CD4-positive, alpha-beta T cell (primary cell): Measurements from ENCODE around the gene CATSPER1. TPM values are rescaled to one million over a fixed set of nuclear protein-coding genes. Genes with fewer than 3 reads are reported as not detected.
A peak's percentile ranks its signal among the peaks of the same experiment; 100 is the strongest.

Experiments
- ATAC-seq: fragments of 200-7000 bp; cut with Tn5 transposase; one replicate; pipeline ENCODE4 v1.10.0; 2022; ENCODE audit warnings: mild to moderate bottlenecking; ENCODE audit not compliant: poor library complexity
- CTCF ChIA-PET: fragments of 350-600 bp; sonication (Branson Sonifier 250); formaldehyde crosslinking; loops from one replicate; lab custom pipeline; 2021; ENCODE audit warnings: antibody characterized with exemption, inconsistent platforms; lab: Charles Lee
- POLR2A ChIA-PET: fragments of 350-600 bp; sonication (Branson Sonifier 250); formaldehyde crosslinking; loops from one replicate; lab custom pipeline; 2021; ENCODE audit warnings: antibody characterized with exemption, inconsistent platforms; lab: Charles Lee
- DNase-seq, 14 experiments: peaks; one replicate each; pipeline ENCODE4 v3.0.0-alpha.2; 2013 to 2020; ENCODE audit warnings: mixed read lengths in 2 of 14
- H3K27ac ChIP-seq, 2 donors: one replicate each; pipeline versions ENCODE4 v1.5.1 to v1.7.0; 2013; ENCODE audit warnings: low read length in 2 of 2, low read depth in 1 of 2, mild to moderate bottlenecking in 1 of 2
- H3K27me3 ChIP-seq, 2 experiments: 1 replicate in 1 of 2; 2 replicates in 1 of 2; pipeline versions ENCODE4 v1.6.1 to v1.7.0; 2013; ENCODE audit warnings: low read length in 2 of 2, control low read depth in 1 of 2, mild to moderate bottlenecking in 1 of 2, moderate library complexity in 1 of 2; ENCODE audit not compliant: insufficient read depth in 2 of 2, control insufficient read depth in 1 of 2
- H3K36me3 ChIP-seq: one replicate; pipeline ENCODE4 v1.6.1; 2013; ENCODE audit warnings: low read length, control low read depth; ENCODE audit not compliant: insufficient read depth
- H3K4me1 ChIP-seq: one replicate; pipeline ENCODE4 v1.6.1; 2013; ENCODE audit warnings: low read length, control low read depth; ENCODE audit not compliant: insufficient read depth
- H3K4me3 ChIP-seq: one replicate; pipeline ENCODE4 v1.5.1; 2013; ENCODE audit warnings: mild to moderate bottlenecking, low read length, moderate library complexity
- H3K9me3 ChIP-seq, 2 experiments: 1 replicate in 1 of 2; 2 replicates in 1 of 2; pipeline versions ENCODE4 v1.6.1 to v1.7.0; 2013; ENCODE audit warnings: low read length in 2 of 2, mild to moderate bottlenecking in 2 of 2, control low read depth in 1 of 2, moderate library complexity in 1 of 2; ENCODE audit not compliant: control insufficient read depth in 1 of 2, insufficient read depth in 1 of 2
- H3K27ac Mint-ChIP-seq: one replicate; pipeline ENCODE4 v1.8.0; 2020; ENCODE audit warnings: mixed read lengths
- H3K27me3 Mint-ChIP-seq: one replicate; pipeline ENCODE4 v1.8.0; 2021; ENCODE audit warnings: mixed read lengths
- H3K36me3 Mint-ChIP-seq: one replicate; pipeline ENCODE4 v1.8.0; 2021; ENCODE audit warnings: low read depth, mixed read lengths
- H3K4me1 Mint-ChIP-seq: one replicate; pipeline ENCODE4 v1.8.0; 2021; ENCODE audit warnings: low read depth, mixed read lengths
- H3K4me3 Mint-ChIP-seq: one replicate; pipeline ENCODE4 v1.8.0; 2020; ENCODE audit warnings: mild to moderate bottlenecking, mixed read lengths
- H3K9me3 Mint-ChIP-seq: one replicate; pipeline ENCODE4 v1.8.0; 2020; ENCODE audit warnings: mixed read lengths
- CTCF ChIP-seq: fragments of 200-600 bp; IDR thresholded peaks from one replicate; pipeline ENCODE4 v1.8.0; 2022; ENCODE audit warnings: antibody characterized with exemption, mild to moderate bottlenecking
- intact Hi-C, 2 experiments: fragments of 100-400 bp; cut with DNase I in 1 of 2; cut with micrococcal nuclease in 1 of 2; formaldehyde crosslinking; loops; one replicate each; pipeline versions ENCODE4 v1.15.1 to v1.9.0; 2023 to 2025; cut with DNase I, micrococcal nuclease
- total RNA-seq, 174 experiments: library from RNA in 2 of 174; stranded (reverse) in 2 of 174; gene quantifications; one replicate each; pipeline ENCODE4 v1.2.3 and lab custom pipeline; 2021 to 2026

The CATSPER1 gene
- total RNA-seq, 2 experiments from 2014 or later: not detected

- intact Hi-C loops: loop anchor here in 1 of 2 experiments (5.0 kb wide), 1 partner anchor 45 kb away; no protein-coding TSS in a partner anchor
- Mint-ChIP-seq H3K36me3 (peaks cover 85% of the 10 kb centered on the region), H3K4me1 (peaks cover 69% of the 10 kb centered on the region), H3K4me3 (peak overlapping the region; percentile 96), H3K27ac (peak overlapping the region; percentile 88), H3K9me3 (no peaks in the 10 kb centered on the region), H3K27me3 (no peaks in the 10 kb centered on the region)
- no peaks in the 10 kb centered on the region for H3K27me3 ChIP-seq
- ChIA-PET POLR2A (interaction anchor here (6.4 to 7.0 kb wide), 2 partner anchors 9 to 45 kb away, joined by 76 to 135 read pairs; no protein-coding TSS in a partner anchor), CTCF (no interaction called here)
- peak overlapping the region; percentile 87 for H3K4me3 ChIP-seq
- DNase-seq: no peak
- H3K36me3 ChIP-seq: peaks cover 58% of the 10 kb centered on the region
- no peak for TF ChIP-seq CTCF
- no peak for ATAC-seq
- peak overlapping the region; percentile 51 to 62 for H3K27ac ChIP-seq
- H3K9me3 ChIP-seq: no peaks in the 10 kb centered on the region
- H3K4me1 ChIP-seq: peaks cover 59% of the 10 kb centered on the region
These were observed 46.2 kb upstream of the CATSPER1 start for GRCh38 chr11:66072518-66072917.

GRCh38 chr11:66072081-66072480, 45.8 kb upstream of the CATSPER1 start:
- ATAC-seq (no peak), DNase-seq (no peak)
- Mint-ChIP-seq H3K27ac (peak overlapping the region; percentile 88), H3K4me1 (peaks cover 70% of the 10 kb centered on the region), H3K4me3 (peak overlapping the region; percentile 96), H3K9me3 (no peaks in the 10 kb centered on the region), H3K27me3 (no peaks in the 10 kb centered on the region), H3K36me3 (peaks cover 85% of the 10 kb centered on the region)
- peak overlapping the region; percentile 87 for H3K4me3 ChIP-seq
- ChIA-PET POLR2A (interaction anchor here (0.5 to 7.0 kb wide), 6 partner anchors 9 to 55 kb away, joined by 3 to 135 read pairs (median 22); partner anchors contain the start of gene SF3B2), CTCF (interaction anchor here (1.2 to 4.0 kb wide), 3 partner anchors 9 to 62 kb away, joined by 4 to 28 read pairs (median 6); no protein-coding TSS in a partner anchor)
- H3K9me3 ChIP-seq: no peaks in the 10 kb centered on the region
- peaks cover 59% of the 10 kb centered on the region for H3K36me3 ChIP-seq
- peak overlapping the region; percentile 51 to 62 for H3K27ac ChIP-seq
- H3K4me1 ChIP-seq: peaks cover 54% of the 10 kb centered on the region
- TF ChIP-seq CTCF: no peak
- intact Hi-C loops: loop anchor here in 1 of 2 experiments (5.0 kb wide), 1 partner anchor 45 kb away; no protein-coding TSS in a partner anchor
- no peaks in the 10 kb centered on the region for H3K27me3 ChIP-seq

GRCh38 chr11:66071381-66071801, 45.1 kb upstream of the CATSPER1 start:
- intact Hi-C loops: loop anchor here (1.0 to 5.0 kb wide), 3 partner anchors 10 to 46 kb away; no protein-coding TSS in a partner anchor
- ChIA-PET POLR2A (interaction anchor here (0.5 to 7.0 kb wide), 8 partner anchors 10 to 412 kb away, joined by 3 to 135 read pairs (median 18); partner anchors contain the start of gene SF3B2), CTCF (interaction anchor here (0.6 to 4.0 kb wide), 8 partner anchors 9 to 1273 kb away, joined by 3 to 28 read pairs (median 4); partner anchors contain the start of gene SF3B2)
- peak overlapping the region; percentile 87 for H3K4me3 ChIP-seq
- DNase-seq (peak in 6 of 14 experiments; percentile 21 to 56 (median 46)), ATAC-seq (peak; percentile 43)
- no peaks in the 10 kb centered on the region for H3K27me3 ChIP-seq
- H3K36me3 ChIP-seq: peaks cover 59% of the 10 kb centered on the region
- H3K27me3 Mint-ChIP-seq: no peaks in the 10 kb centered on the region
- peak overlapping the region; percentile 96 for H3K4me3 Mint-ChIP-seq
- H3K36me3 Mint-ChIP-seq: peaks cover 85% of the 10 kb centered on the region
- H3K4me1 ChIP-seq: peaks cover 48% of the 10 kb centered on the region
- peaks cover 69% of the 10 kb centered on the region for H3K4me1 Mint-ChIP-seq
- no peaks in the 10 kb centered on the region for H3K9me3 ChIP-seq
- H3K9me3 Mint-ChIP-seq: no peaks in the 10 kb centered on the region
- H3K27ac Mint-ChIP-seq: peak overlapping the region; percentile 88
- H3K27ac ChIP-seq: peak overlapping the region; percentile 51 to 62
- TF ChIP-seq CTCF: no peak
